ENCODE data around the gene PTPRN.
A peak's percentile ranks its signal among the peaks of the same experiment; 100 is the strongest.

The PTPRN gene

GRCh38 chr2:219247678-219248642 is 61.2 kb downstream of the PTPRN start:
- Histone ChIP-seq H3K36me3 (ENCODE audit: control insufficient read depth in 1 of 2, insufficient read depth in 2 of 2, low read length in 2 of 2) (peaks cover 14 to 34% of the 10 kb centered on the region in 2 donors), H3K27ac (ENCODE audit: low read length) (peak overlapping the region; percentile 90), H3K4me3 (ENCODE audit: low read depth in 1 of 2, low read length in 2 of 2) (no peak overlapping the region), H3K27me3 (ENCODE audit: low read depth, low read length) (no peaks in the 10 kb centered on the region), H3K9me3 (ENCODE audit: control insufficient read depth in 1 of 2, low read length in 2 of 2) (no peaks in the 10 kb centered on the region), H3K4me1 (ENCODE audit: control insufficient read depth in 1 of 2, insufficient read depth in 2 of 2, low read length in 2 of 2) (peaks cover 30 to 56% of the 10 kb centered on the region in 2 donors)

GRCh38 chr2:219246559-219246958 is 62.6 kb downstream of the PTPRN start:
- Histone ChIP-seq H3K4me1 (ENCODE audit: control insufficient read depth in 1 of 2, insufficient read depth in 2 of 2, low read length in 2 of 2) (peaks cover 30 to 51% of the 10 kb centered on the region in 2 donors), H3K27me3 (ENCODE audit: low read depth, low read length) (no peaks in the 10 kb centered on the region), H3K27ac (ENCODE audit: low read length) (no peak overlapping the region)

GRCh38 chr2:219245899-219246230 is 63.3 kb downstream of the PTPRN start:
- H3K9me3 ChIP-seq (ENCODE audit: control insufficient read depth in 1 of 2, low read length in 2 of 2): no peaks in the 10 kb centered on the region
- H3K36me3 ChIP-seq (ENCODE audit: control insufficient read depth in 1 of 2, insufficient read depth in 2 of 2, low read length in 2 of 2): peaks cover 14 to 31% of the 10 kb centered on the region in 2 donors
- peak overlapping the region; percentile 83 to 87 for H3K4me3 ChIP-seq (ENCODE audit: low read depth in 1 of 2, low read length in 2 of 2)
- H3K27me3 ChIP-seq (ENCODE audit: low read depth, low read length): no peaks in the 10 kb centered on the region
- H3K27ac ChIP-seq (ENCODE audit: low read length): peak overlapping the region; percentile 95
- H3K4me1 ChIP-seq (ENCODE audit: control insufficient read depth in 1 of 2, insufficient read depth in 2 of 2, low read length in 2 of 2): peaks cover 30 to 51% of the 10 kb centered on the region in 2 donors

More at GRCh38 chr2:219246559-219246958, 62.6 kb downstream of the PTPRN start:
- Histone ChIP-seq H3K9me3 (ENCODE audit: control insufficient read depth in 1 of 2, low read length in 2 of 2) (no peaks in the 10 kb centered on the region), H3K36me3 (ENCODE audit: control insufficient read depth in 1 of 2, insufficient read depth in 2 of 2, low read length in 2 of 2) (peaks cover 14 to 34% of the 10 kb centered on the region in 2 donors), H3K4me3 (ENCODE audit: low read depth in 1 of 2, low read length in 2 of 2) (peak overlapping the region in 1 of 2 donors; percentile 87)

GRCh38 chr2:219245148-219245898 is 63.9 kb downstream of the PTPRN start, which contains the start of the genes GLB1L and STK16:
Gene GLB1L, minus strand, starts transcription at chr2:219245444. Its CDS starts 1,871 bp downstream, at chr2:219243573.
Gene STK16, plus strand, starts transcription at chr2:219245479. Its CDS starts 521 bp downstream, at chr2:219246000.
- Histone ChIP-seq H3K27ac (ENCODE audit: low read length) (peak within 1 kb of the TSS; percentile 95), H3K4me3 (ENCODE audit: low read depth in 1 of 2, low read length in 2 of 2) (peak within 1 kb of the TSS; percentile 83 to 87), H3K36me3 (ENCODE audit: control insufficient read depth in 1 of 2, insufficient read depth in 2 of 2, low read length in 2 of 2) (peaks cover 14 to 28% of the 10 kb centered on the region in 2 donors), H3K27me3 (ENCODE audit: low read depth, low read length) (no peaks in the 10 kb centered on the region), H3K9me3 (ENCODE audit: control insufficient read depth in 1 of 2, low read length in 2 of 2) (no peaks in the 10 kb centered on the region), H3K4me1 (ENCODE audit: control insufficient read depth in 1 of 2, insufficient read depth in 2 of 2, low read length in 2 of 2) (peaks cover 29 to 47% of the 10 kb centered on the region in 2 donors)

- peak overlapping the region; percentile 83 to 87 for H3K4me3 ChIP-seq (ENCODE audit: low read depth in 1 of 2, low read length in 2 of 2)
- H3K27me3 ChIP-seq (ENCODE audit: low read depth, low read length): no peaks in the 10 kb centered on the region
- H3K4me1 ChIP-seq (ENCODE audit: control insufficient read depth in 1 of 2, insufficient read depth in 2 of 2, low read length in 2 of 2): peaks cover 23 to 42% of the 10 kb centered on the region in 2 donors
- peak overlapping the region; percentile 95 for H3K27ac ChIP-seq (ENCODE audit: low read length)
- no peaks in the 10 kb centered on the region for H3K9me3 ChIP-seq (ENCODE audit: control insufficient read depth in 1 of 2, low read length in 2 of 2)
- H3K36me3 ChIP-seq (ENCODE audit: control insufficient read depth in 1 of 2, insufficient read depth in 2 of 2, low read length in 2 of 2): peaks cover 14 to 28% of the 10 kb centered on the region in 2 donors
Observed at GRCh38 chr2:219244789-219245147, 64.4 kb downstream of the PTPRN start.

- no peaks in the 10 kb centered on the region for H3K9me3 ChIP-seq (ENCODE audit: control insufficient read depth in 1 of 2, low read length in 2 of 2)
- H3K27me3 ChIP-seq (ENCODE audit: low read depth, low read length): no peaks in the 10 kb centered on the region
- peaks cover 13 to 32% of the 10 kb centered on the region in 2 donors for H3K36me3 ChIP-seq (ENCODE audit: control insufficient read depth in 1 of 2, insufficient read depth in 2 of 2, low read length in 2 of 2)
- H3K4me1 ChIP-seq (ENCODE audit: control insufficient read depth in 1 of 2, insufficient read depth in 2 of 2, low read length in 2 of 2): peaks cover 12 to 30% of the 10 kb centered on the region in 2 donors
- peak overlapping the region; percentile 36 to 46 for H3K4me3 ChIP-seq (ENCODE audit: low read depth in 1 of 2, low read length in 2 of 2)
- peak overlapping the region; percentile 39 for H3K27ac ChIP-seq (ENCODE audit: low read length)
Observed at GRCh38 chr2:219243291-219243761, 65.9 kb downstream of the PTPRN start.

Measured in muscle layer of duodenum (tissue), 2 donors.